PC-3 (cell line): ENCODE results near the gene LHX4.

Experiments
- EZH2phosphoT487 ChIP-seq: fragments of 300-600 bp; sonication (generic); IDR thresholded peaks from 2 replicates; pipeline ENCODE4 v1.6.1; 2018; ENCODE audit warnings: mild to moderate bottlenecking, antibody characterized with exemption, low read length, borderline replicate concordance
- TF ChIP-seq, protein P1 (sequence below): fragments of 300-600 bp; sonication (generic); conservative IDR thresholded peaks from 2 replicates; pipeline ENCODE4 v1.5.1; 2017; ENCODE audit warnings: antibody characterized with exemption, low read depth, mild to moderate bottlenecking, low read length

DNA sequence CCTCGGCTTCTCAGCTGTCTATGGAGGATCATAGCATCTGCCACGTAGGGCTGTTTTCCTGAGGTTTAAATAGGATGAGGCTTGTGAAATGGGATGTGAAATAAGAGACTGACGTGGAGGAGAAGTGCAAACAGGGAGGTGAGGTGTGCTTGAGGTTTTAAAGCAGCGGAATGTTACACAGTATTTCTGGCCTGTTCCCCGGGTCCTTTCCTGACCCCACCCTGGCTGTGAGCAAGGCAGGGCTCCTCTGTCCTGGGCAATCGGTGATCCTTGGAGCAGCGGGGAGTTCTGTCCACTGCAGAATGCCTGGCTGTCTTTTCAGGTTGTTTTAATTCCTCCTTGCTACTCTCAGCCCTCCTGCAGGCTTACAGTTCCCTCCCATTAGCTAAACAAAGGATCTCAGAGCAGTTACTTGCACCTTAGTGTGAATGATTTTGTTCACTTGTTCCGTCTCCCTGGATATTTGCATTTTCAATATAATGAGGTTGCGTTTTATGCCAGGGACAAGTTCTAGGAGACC lies 38.6 kb downstream of the LHX4 start:
- no peak for TF ChIP-seq EZH2phosphoT487
- TF ChIP-seq, protein P1, sequence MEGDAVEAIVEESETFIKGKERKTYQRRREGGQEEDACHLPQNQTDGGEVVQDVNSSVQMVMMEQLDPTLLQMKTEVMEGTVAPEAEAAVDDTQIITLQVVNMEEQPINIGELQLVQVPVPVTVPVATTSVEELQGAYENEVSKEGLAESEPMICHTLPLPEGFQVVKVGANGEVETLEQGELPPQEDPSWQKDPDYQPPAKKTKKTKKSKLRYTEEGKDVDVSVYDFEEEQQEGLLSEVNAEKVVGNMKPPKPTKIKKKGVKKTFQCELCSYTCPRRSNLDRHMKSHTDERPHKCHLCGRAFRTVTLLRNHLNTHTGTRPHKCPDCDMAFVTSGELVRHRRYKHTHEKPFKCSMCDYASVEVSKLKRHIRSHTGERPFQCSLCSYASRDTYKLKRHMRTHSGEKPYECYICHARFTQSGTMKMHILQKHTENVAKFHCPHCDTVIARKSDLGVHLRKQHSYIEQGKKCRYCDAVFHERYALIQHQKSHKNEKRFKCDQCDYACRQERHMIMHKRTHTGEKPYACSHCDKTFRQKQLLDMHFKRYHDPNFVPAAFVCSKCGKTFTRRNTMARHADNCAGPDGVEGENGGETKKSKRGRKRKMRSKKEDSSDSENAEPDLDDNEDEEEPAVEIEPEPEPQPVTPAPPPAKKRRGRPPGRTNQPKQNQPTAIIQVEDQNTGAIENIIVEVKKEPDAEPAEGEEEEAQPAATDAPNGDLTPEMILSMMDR = no peak
